Adipose tissue (tissue), 3 donors: ENCODE results near the gene RBBP9. TPM values are rescaled to one million over a fixed set of nuclear protein-coding genes. Genes with fewer than 3 reads are reported as not detected.
"Not testable (repeated sequence)": the region's sequence is repeated elsewhere in the genome, so short reads cannot be mapped to it uniquely, and the experiment has no call there.

Experiments
- H3K27ac ChIP-seq: one replicate; pipeline ENCODE4 v1.5.1; 2013; ENCODE audit warnings: low read depth, low read length
- WGBS, 3 donors: extraction: QIAGEN DNeasy Blood & Tissue Kit; methylation state at CpG; one replicate each; pipeline ENCODE4 v1.1.7; 2013; 5-methylcytosine and 5-hydroxymethylcytosine counted together
- polyA plus RNA-seq, 3 donors: library from polyadenylated mRNA; stranded (reverse); fragments of 200-250 nt; gene quantifications; one replicate each; pipeline ENCODE4 v1.2.3, GENCODE V29; 2013
- donor health status: healthy with polysubstance abuse.
- donor health status: Bipolar disorder and iron deficiency.
- donor health status: healthy.

Gene RBBP9
- polyA plus RNA-seq, 3 donors, result 3.6 to 6.4 (median 5.2) TPM

DNA sequence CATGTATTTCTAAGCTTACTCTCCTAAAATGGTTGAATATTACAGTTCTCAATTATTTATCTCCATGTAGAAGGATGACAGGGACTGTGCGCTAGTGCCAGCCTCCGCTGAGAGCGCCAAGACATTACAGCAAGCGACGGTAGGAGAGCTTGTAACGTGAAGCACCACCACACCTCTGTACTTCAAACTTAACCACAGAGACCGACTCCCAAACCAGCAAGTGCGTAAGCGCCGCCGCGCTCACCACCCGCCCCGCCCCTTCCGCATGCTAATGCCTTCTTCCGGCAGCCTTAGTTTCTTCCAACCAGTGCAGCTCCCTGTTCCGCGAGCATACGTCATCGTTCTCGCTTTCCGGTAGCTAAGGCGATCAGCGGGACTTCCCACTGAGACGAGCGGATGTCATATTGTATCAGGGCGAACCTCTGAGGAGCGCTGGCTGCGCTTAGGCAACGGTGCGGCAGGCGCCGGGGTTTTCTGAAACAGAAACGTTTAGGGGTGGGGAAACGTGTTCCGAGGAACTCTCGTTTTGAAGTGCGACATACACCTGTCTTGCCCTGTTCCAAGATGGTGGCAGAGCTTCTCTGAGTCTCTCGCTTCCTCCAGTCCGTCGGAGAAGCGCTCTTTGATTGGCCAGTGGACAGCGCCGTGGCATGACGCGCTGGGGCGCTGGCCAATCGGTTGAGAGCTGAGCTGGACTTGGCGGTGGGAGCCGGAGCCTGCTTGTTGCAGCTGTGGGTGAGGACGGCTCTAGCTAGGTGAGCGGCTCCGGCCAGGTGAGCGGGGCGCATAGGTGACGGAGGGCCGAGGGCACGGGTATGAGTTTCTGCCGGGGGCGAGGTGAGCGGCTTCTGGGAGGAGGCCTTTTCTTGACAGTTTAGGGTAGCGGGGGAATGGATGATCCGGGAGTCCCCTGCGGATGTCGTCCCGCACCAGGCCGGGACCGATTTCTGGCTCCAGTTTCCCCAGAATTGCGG lies 10.5 kb upstream of the RBBP9 start, which contains the start of gene SEC23B:
SEC23B (plus strand) TSS at position 723 of the 974 bp plus-strand sequence. CDS start 2,896 bp downstream, outside the sequence.
- peak within 1 kb of the TSS; percentile 96 for H3K27ac ChIP-seq
- WGBS, 3 donors, result 0% methylated on average over 69 of the region's 69 CpGs

DNA sequence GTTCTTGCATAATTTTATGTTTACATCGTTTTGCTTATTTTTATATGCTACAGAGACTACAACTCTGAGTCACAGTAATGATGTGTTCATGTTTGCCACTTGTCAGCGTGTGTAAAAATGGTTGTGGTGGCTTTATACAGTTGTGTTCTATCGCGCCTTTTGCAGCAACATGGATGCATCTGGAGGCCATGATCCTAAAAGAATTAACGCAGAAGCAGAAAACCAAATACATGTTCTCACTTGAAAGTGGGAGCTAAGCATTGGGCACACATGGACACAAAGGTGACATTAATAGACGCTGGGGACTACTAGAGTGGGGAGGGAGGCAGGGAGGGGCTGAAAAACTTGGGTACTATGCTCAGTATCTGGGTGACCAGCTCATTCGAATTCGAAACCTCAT lies 9.7 kb upstream of the RBBP9 start:
- 50 to 72% (median 69%) methylated on average over 8 of the region's 8 CpGs for WGBS, 3 donors
- peak overlapping the region; percentile 96 for H3K27ac ChIP-seq

DNA sequence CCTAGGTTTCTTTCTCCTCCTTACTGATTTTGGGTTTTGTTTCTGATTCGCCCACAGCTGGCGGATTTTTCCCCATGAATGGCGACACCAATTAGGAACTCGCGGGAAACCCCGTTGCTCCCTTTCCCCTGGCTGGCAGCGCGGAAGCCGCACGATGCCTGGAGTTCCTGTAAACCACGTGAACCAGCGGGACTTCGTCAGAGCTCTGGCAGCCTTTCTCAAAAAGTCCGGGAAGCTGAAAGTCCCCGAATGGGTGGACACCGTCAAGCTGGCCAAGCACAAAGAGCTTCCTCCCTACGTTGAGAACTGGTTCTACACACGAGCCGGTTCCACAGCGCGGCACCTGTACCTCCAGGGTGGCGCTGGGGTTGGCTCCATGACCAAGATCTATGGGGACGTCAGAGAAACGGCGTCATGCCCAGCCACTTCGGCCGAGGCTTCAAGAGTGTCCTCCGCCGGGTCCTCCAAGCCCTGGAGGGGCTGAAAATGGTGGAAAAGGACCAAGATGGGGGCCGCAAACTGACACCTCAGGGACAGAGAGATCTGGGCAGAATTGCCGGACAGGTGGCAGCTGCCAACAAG lies 7.5 kb upstream of the RBBP9 start:
- H3K27ac ChIP-seq, result no peak overlapping the region
- 64 to 67% (median 67%) methylated on average over 31 of the region's 31 CpGs for WGBS, 3 donors

DNA sequence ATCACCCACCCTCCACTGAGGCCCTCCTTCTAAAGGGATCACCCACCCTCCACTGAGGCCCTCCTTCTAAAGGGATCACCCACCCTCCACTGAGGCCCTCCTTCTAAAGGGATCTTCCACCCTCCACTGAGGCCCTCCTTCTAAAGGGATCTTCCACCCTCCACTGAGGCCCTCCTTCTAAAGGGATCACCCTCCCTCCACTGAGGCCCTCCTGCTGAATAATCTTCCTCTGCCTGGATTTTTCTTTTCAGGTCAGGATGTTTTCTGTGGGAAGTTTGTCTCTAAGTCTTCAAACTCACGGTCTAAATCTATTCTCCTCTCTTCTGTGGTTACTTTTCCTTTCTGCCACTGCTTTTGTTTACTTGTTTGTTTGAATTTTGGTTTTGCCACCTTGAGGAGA lies 4.6 kb upstream of the RBBP9 start:
- 61 to 80% (median 78%) methylated on average over 1 of the region's 1 CpG for WGBS, 3 donors
- not testable (repeated sequence) for H3K27ac ChIP-seq

DNA sequence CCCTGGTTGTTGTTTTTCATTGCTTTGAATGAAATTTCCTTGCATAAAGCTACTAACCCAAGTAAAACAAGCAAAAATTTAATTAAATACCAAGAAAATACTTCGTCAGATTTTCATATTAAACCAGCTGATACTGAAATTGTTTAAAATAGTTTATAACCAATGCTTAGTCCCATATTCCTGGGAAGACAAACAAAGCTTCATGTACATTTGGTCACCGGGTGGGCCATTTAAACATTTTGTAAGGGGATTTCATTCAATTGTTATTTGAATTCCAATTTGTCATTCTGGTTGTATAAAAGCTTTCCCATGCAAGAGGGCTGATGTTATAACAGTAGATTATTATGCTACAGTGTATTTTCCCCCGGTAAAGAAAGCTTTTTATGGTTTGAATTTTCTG lies 578 bp upstream of the RBBP9 start:
- 94 to 96% (median 95%) methylated on average over 3 of the region's 3 CpGs for WGBS, 3 donors
- H3K27ac ChIP-seq, result no peak overlapping the region

DNA sequence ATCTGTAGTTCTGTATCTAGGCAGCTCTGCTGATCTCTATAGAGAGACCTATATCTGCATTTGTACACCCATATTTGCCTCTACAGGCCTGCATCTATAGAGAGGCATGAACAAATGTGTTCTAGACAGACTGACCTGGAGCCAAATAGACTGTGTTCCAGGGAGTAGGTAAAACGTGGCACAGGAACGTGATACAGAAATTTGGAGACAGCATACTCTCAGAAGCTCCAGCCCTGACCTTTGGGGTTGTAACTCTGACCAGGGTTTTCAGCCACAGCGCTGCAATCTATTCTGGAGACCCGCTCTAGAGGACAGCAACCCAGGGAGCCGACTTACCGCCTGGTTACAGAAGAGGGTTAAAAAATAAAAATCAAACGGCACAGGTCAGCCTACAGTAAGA lies 983 bp downstream of the RBBP9 start:
- WGBS, 3 donors, result 14 to 33% (median 29%) methylated on average over 7 of the region's 7 CpGs
- H3K27ac ChIP-seq, result no peak overlapping the region

DNA sequence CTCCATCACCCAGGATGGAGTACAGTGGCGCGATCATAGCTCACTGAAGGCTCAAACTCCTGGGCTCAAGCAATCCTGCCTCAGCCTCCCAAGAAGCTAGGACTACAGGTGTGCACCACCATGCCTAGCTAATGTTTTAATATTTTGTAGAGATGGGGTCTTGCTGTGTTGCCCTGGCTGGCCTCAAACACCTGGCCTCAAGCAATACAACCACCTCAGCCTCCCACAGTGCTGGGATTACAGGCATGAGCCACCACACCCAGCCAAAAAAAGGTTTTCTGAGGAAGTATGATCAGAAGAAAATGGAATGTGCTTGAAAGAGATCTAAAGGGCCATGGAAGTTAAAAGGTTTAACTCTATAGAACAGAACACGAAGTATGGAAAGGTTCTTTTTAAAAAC lies 8.7 kb downstream of the RBBP9 start:
- no peak overlapping the region for H3K27ac ChIP-seq
- WGBS, 3 donors, result 98 to 99% (median 98%) methylated on average over 3 of the region's 3 CpGs

DNA sequence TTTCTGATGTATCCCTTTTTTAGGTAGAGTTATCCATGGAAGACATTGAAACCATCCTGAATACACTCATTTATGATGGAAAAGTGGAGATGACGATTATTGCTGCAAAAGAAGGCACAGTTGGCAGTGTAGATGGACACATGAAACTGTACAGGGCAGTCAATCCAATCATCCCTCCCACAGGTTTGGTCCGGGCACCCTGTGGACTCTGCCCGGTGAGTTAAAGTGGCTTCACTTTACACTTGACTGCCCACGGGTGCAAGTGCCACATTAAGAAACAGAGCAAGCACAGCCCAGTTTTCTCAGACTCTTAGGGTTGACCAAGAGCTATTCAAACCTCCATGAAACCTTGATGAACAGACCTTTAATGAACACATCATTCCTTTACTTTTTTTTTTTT lies 15.4 kb downstream of the RBBP9 start:
- no peak overlapping the region for H3K27ac ChIP-seq

DNA sequence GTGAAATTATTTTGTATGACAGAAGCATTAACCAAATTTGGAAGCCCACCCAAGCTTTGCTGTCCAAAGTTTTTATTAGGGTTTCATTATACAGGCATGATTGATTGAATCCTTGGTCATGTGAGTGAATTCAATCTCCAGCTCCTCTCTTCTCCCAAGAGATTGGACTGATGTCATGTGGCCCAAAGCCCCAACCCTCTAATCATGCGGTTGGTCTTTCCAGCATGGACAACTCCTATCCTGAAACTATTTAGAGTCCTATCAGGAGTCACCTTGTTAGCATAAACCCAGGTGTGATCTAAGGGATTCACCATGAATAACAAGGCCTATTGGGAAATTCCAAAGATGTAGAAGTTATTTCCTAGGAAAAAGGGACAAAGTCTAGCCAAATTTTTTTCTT lies 19.2 kb downstream of the RBBP9 start:
- 75 to 90% (median 82%) methylated on average over 1 of the region's 1 CpG for WGBS, 3 donors
- no peak overlapping the region for H3K27ac ChIP-seq

More for the DNA sequence above, 15.4 kb downstream of the RBBP9 start:
- 91 to 95% (median 94%) methylated on average over 4 of the region's 4 CpGs for WGBS, 3 donors

DNA sequence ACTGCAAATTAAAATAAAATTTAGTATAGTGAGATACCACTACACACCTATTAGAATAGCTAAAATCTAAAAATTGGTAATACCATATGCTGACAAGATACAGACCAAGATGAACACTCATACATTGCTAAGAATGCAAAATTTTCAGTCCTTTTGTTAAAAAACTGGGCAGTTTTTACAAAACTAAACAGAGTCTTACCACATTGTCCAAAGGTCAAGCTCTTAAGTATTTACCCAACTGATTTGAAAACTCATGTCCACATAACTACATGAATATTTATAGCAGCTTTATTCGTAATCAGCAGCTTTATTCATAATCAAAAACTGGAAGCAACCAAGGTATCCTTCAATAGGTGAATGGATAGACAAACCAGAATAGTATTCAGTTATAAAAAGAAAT lies 19.8 kb downstream of the RBBP9 start:
- no peak overlapping the region for H3K27ac ChIP-seq
- 72 to 100% (median 85%) methylated on average over 1 of the region's 1 CpG for WGBS, 3 donors

DNA sequence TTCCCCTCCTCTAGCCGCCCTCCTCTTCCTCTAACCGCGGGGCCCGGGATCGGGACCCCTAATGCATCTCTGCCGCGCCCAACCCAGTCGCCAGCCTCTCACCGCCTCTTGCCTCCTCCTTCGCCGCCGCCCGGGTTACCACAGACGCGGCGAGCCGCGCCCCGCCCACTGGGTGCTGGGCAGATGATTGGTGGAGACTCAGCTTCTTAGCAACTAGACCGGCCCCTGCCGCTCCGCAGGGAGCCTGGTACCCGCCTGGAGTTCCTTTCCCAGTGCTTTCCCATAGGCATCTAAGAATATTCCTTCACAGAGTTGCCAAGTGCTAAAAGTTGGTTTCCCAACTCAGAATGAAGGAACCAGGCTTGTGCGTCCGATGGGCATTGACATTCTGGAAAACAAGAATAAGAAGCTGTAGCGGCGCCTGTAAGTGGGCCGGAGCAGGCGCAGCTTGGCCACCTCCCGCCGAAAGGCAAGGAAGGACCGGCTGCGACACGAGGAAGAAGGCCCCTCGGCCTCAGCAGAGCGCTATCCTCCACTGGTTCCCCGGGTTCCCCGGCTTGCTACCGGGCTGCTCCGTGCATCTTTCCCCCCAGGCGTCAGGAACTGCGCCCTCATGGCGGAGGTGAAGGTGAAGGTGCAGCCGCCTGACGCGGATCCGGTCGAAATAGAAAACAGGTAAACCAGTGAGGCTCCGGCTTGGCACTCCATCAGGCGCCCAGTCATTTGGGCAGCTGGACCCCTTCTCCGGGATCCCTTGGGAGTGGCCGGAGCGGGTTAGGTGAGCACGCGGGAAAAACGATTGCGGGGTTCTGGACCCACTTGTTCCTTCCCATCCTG lies 29.9 kb downstream of the RBBP9 start, which contains the start of the genes DZANK1 and POLR3F:
DZANK1 (minus strand) TSS at position 137 of the 837 bp plus-strand sequence. CDS start 1,672 bp downstream, outside the sequence.
POLR3F (plus strand) TSS at position 497 of the 837 bp plus-strand sequence; CDS start at position 614, 117 bp downstream.
- peak within 1 kb of the TSS; percentile 21 for H3K27ac ChIP-seq
- WGBS, 3 donors, result 0 to 1% (median 1%) methylated on average over 57 of the region's 57 CpGs

DNA sequence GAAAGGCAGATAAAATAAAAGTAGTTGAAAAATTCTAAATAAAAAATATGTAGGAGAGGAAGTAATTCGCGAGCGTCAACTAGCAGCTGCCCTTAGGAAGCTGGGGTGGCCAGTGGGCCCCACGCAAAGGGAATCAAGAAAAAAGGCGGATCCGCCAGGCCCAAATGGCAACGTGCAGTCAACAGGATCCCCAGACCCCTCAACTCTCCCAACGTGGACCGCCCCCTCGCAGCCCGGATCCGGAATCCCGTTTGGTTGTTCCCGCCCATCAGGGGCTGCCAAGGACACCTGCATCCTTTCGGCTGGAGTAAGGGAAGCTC lies 30.5 kb downstream of the RBBP9 start:
- WGBS, 3 donors, result 0 to 1% (median 0%) methylated on average over 15 of the region's 15 CpGs
- no peak overlapping the region for H3K27ac ChIP-seq

DNA sequence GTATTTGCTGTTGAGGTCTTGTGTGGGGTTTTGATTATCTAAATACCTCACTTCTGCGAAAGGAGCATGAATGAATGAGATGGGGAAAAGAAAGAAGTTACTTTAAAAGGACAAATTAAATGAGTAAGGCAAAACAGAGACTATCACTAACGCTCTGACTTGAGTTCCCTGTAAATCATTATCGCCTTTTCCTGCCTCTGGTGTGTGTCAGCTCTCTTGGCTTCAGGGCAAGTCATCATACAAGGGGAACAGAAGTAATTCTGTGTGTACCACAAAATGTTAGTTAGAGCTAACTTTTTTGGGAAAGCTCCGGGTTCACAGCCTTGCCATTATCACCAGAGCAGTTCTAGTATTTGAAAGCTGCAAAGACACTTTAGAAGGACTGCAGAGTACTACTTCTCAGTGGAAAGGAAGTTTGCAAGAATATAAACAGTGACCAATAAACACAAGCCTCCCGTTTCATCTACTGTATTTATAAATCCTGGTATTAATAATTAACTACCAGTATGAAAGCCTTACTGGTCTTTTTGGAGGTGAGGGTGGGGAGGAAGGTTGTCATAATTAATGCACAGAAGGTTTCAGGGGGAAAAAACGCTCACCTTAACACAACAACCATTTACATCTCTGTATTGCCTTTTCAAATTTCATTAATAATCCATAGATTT lies 31.4 kb downstream of the RBBP9 start:
- no peak overlapping the region for H3K27ac ChIP-seq
- WGBS, 3 donors, result 48 to 64% (median 49%) methylated on average over 6 of the region's 6 CpGs

DNA sequence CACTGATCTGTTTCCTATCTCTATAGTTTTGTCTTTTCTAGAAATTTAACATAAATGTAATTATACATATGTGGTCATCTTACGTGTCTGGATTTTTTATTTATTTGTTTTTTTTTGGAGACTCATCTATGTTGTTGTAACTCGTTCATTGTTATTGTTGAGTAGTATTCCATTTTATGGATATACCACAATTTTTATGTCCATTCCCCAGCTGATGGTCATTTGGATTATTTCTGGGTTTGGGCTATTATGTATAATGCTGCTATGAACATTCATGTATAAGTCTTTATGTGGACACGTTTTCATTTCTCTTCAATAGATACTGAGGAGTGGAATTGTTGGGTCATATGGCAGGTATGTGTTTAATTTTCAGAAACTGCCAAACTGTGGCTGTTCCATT lies 40.4 kb downstream of the RBBP9 start:
- WGBS, 3 donors, result 85 to 90% (median 88%) methylated on average over 3 of the region's 3 CpGs
- H3K27ac ChIP-seq, result no peak overlapping the region

DNA sequence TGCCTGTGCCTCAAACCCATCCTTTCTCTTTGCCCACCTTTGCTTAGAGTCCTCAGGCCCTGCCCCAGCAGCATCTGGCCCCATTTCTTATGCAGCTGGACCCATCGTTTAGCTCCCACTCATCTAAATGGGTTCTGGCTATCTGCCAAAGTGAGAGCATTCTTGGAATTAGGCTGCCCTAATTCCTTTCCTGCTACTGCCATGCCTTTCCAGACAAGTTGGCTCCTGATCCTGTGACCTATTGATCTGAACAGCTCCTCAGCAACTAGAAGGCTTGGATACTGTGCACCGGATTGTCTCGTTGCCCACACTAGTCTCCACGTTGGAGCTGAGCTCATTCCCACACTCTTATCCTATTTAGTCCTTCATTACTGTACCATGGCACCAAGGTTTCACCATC lies 53.1 kb downstream of the RBBP9 start:
- WGBS, 3 donors, result 50 to 60% (median 56%) methylated on average over 4 of the region's 4 CpGs
- no peak overlapping the region for H3K27ac ChIP-seq

DNA sequence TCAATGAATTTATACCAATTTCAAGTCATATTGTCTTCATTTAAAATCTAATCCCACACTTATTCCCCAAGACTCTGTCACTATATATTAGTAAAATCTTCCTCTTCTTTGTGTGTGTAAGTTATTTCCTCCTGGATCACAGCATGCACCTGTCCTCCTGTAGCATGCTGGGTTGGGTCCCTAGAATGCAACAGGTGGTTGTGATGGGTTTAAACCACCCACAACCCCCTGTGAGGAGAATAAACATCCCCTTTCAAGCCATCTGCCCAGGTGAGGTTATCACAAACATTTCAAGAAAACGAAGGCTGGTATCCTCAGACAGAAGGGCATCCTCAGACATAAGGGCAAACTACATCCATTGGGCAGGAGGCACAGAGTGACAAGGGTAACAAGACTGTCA lies 56.6 kb downstream of the RBBP9 start:
- WGBS, 3 donors, result 22 to 62% (median 48%) methylated on average over 1 of the region's 1 CpG
- no peak overlapping the region for H3K27ac ChIP-seq

DNA sequence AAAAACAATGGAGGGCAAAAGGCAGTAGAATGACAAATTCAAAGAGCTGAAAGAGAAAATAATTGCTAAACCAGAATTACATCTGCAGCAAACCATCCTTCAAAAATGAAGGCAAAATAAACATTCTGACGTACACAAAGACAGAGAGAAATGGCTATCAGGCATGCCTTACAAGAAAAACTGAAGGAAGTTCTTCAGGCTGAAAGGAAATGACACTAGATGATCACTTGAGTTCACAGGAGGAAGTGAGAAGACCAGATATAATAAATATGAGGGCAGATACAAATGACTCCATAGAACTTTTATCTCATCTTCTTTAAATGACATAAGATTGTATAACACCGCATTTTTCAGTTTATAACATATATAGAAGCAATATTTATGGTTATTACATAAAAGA lies 60.2 kb downstream of the RBBP9 start:
- H3K27ac ChIP-seq, result no peak overlapping the region
- WGBS, 3 donors, result 67 to 76% (median 73%) methylated on average over 2 of the region's 2 CpGs
